Thymus (tissue), 11 donors: ENCODE data around the gene SNUPN. TPM values are rescaled to one million over a fixed set of nuclear protein-coding genes. Genes with fewer than 3 reads are reported as not detected.

Experiments
- DNase-seq, 9 donors: peaks; one replicate each; pipeline ENCODE4 v3.0.0-alpha.2; 2013; ENCODE audit warnings: low spot score in 9 of 9, low read depth in 6 of 9, missing footprints in 1 of 9
- H3K27ac ChIP-seq, 2 donors: one replicate each; pipeline ENCODE4 v1.5.1; 2013; ENCODE audit warnings: control low read depth in 1 of 2, low read depth in 1 of 2, low read length in 1 of 2, mild to moderate bottlenecking in 1 of 2, moderate library complexity in 1 of 2
- H3K27me3 ChIP-seq, 2 donors: one replicate each; pipeline ENCODE4 v1.5.1; 2013; ENCODE audit warnings: low read length in 1 of 2; ENCODE audit not compliant: control insufficient read depth in 2 of 2, insufficient read depth in 1 of 2
- H3K36me3 ChIP-seq, 2 donors: one replicate each; pipeline ENCODE4 v1.5.1; 2013; ENCODE audit warnings: low read length in 1 of 2, mild to moderate bottlenecking in 1 of 2, moderate library complexity in 1 of 2; ENCODE audit not compliant: control insufficient read depth in 2 of 2, insufficient read depth in 2 of 2
- H3K4me1 ChIP-seq, 2 donors: one replicate each; pipeline ENCODE4 v1.5.1; 2013; ENCODE audit warnings: low read length in 2 of 2; ENCODE audit not compliant: control insufficient read depth in 2 of 2, insufficient read depth in 2 of 2
- H3K4me3 ChIP-seq, 2 donors: one replicate each; pipeline ENCODE4 v1.5.1; 2013; ENCODE audit warnings: low read length in 2 of 2, control low read depth in 1 of 2, mild to moderate bottlenecking in 1 of 2
- H3K9me3 ChIP-seq, 2 donors: one replicate each; pipeline ENCODE4 v1.5.1; 2013; ENCODE audit warnings: low read length in 1 of 2, mild to moderate bottlenecking in 1 of 2; ENCODE audit not compliant: control insufficient read depth in 2 of 2, insufficient read depth in 1 of 2
- WGBS: extraction: QIAGEN DNeasy Blood & Tissue Kit; methylation state at CpG from one replicate; pipeline ENCODE4 v1.1.7; 2013; 5-methylcytosine and 5-hydroxymethylcytosine counted together
- polyA plus RNA-seq: library from polyadenylated mRNA; stranded (reverse); fragments of 200-250 nt; gene quantifications from one replicate; pipeline ENCODE4 v1.2.3, GENCODE V29; 2013
- total RNA-seq: library from RNA; stranded (reverse); fragments of 120-200 nt; gene quantifications from one replicate; pipeline ENCODE4 v1.2.4, GENCODE V29; 2013
- donor health status: healthy.

Gene SNUPN
- total and polyA plus RNA-seq, 2 donors: 22.2 to 26.7 TPM

- Histone ChIP-seq H3K27me3 (no peaks in the 10 kb centered on the region), H3K9me3 (no peaks in the 10 kb centered on the region), H3K27ac (no peak overlapping the region), H3K4me1 (peaks cover 0 to 19% of the 10 kb centered on the region in 2 donors), H3K36me3 (no peaks in the 10 kb centered on the region), H3K4me3 (no peak overlapping the region)
- no peak for DNase-seq
- WGBS: over 99% methylated on average over 5 of the region's 5 CpGs
These were observed 30.8 kb upstream of the SNUPN start for GRCh38 chr15:75656331-75656730.

- Histone ChIP-seq H3K9me3 (no peaks in the 10 kb centered on the region), H3K36me3 (no peaks in the 10 kb centered on the region), H3K4me3 (no peak overlapping the region), H3K4me1 (peaks cover 0 to 21% of the 10 kb centered on the region in 2 donors), H3K27ac (no peak overlapping the region), H3K27me3 (no peaks in the 10 kb centered on the region)
- 77% methylated on average over 4 of the region's 4 CpGs for WGBS
- no peak for DNase-seq
These were observed 30.4 kb upstream of the SNUPN start for GRCh38 chr15:75655931-75656330.

GRCh38 chr15:75654201-75654907 lies 28.8 kb upstream of the SNUPN start:
- Histone ChIP-seq H3K36me3 (no peaks in the 10 kb centered on the region), H3K27ac (no peak overlapping the region), H3K4me1 (peaks cover 0 to 18% of the 10 kb centered on the region in 2 donors), H3K27me3 (peaks cover 0 to 6% of the 10 kb centered on the region in 2 donors), H3K9me3 (peaks cover 0 to 2% of the 10 kb centered on the region in 2 donors), H3K4me3 (no peak overlapping the region)
- no peak for DNase-seq
- 88% methylated on average over 4 of the region's 4 CpGs for WGBS

GRCh38 chr15:75653347-75653913 lies 27.9 kb upstream of the SNUPN start:
- no peak overlapping the region for H3K27ac ChIP-seq
- no peak overlapping the region for H3K4me3 ChIP-seq
- peaks cover 4 to 16% of the 10 kb centered on the region in 2 donors for H3K27me3 ChIP-seq
- 96% methylated on average over 16 of the region's 16 CpGs for WGBS
- H3K36me3 ChIP-seq: no peaks in the 10 kb centered on the region
- DNase-seq: no peak
- peaks cover 0 to 7% of the 10 kb centered on the region in 2 donors for H3K9me3 ChIP-seq
- H3K4me1 ChIP-seq: peaks cover 0 to 18% of the 10 kb centered on the region in 2 donors

DNA sequence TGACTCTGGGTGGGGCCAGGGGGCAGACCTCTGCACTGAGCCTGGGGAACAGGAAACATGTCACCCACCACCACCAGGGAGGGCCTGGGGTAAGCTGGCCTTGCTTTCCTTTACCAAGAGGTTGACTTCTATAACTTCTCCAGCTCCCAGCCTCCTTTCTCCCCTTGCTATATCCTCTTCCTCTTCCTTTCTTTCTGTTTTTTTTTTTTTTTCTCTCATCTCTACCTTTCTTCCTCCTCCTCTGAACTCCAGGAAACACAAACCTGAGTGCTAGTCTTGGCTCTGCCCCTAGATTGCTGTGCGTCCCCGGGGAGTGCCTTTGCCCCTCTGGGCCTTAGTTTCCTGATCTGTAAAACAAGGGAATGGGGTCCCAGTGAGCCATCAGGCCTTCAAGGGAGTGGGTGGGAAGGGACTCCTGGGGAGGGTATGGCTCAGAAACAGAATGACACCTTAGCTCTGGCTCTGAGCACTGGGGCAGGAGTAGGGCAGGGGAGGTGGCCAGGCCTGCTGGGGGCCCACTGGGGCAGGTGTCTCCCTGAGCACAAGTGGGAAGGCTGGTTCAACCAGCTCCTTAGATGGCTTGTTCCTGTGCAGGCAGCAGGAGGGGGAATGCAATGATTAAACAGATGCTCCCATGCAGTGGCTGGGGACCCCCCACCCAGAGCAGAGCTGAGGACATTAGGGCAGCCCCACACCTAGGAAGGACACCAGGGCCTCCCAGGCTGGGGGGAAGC lies 26.5 kb upstream of the SNUPN start:
- 74% methylated on average over 2 of the region's 2 CpGs for WGBS
- Histone ChIP-seq H3K27me3 (peaks cover 14 to 30% of the 10 kb centered on the region in 2 donors), H3K36me3 (no peaks in the 10 kb centered on the region), H3K4me1 (peaks cover 0 to 22% of the 10 kb centered on the region in 2 donors), H3K4me3 (no peak overlapping the region), H3K27ac (no peak overlapping the region), H3K9me3 (peaks cover 0 to 7% of the 10 kb centered on the region in 2 donors)
- no peak for DNase-seq

GRCh38 chr15:75650908-75651809 lies 25.6 kb upstream of the SNUPN start:
- Histone ChIP-seq H3K9me3 (peaks cover 0 to 7% of the 10 kb centered on the region in 2 donors), H3K27me3 (peaks cover 17 to 38% of the 10 kb centered on the region in 2 donors), H3K4me3 (no peak overlapping the region), H3K4me1 (peaks cover 0 to 25% of the 10 kb centered on the region in 2 donors), H3K27ac (no peak overlapping the region), H3K36me3 (no peaks in the 10 kb centered on the region)
- 88% methylated on average over 9 of the region's 9 CpGs for WGBS
- no peak for DNase-seq

DNA sequence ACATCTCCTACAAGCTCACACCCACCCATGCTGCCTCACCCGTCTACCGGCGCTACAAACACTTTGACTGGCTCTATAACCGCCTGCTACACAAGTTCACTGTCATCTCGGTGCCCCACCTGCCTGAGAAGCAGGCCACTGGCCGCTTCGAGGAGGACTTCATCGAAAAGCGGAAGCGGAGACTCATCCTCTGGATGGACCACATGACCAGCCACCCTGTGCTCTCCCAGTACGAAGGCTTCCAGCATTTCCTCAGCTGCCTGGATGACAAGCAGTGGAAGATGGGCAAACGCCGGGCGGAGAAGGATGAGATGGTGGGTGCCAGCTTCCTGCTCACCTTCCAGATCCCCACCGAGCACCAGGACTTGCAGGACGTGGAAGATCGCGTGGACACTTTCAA lies 24.3 kb upstream of the SNUPN start:
- H3K27ac ChIP-seq: no peak overlapping the region
- 97% methylated on average over 18 of the region's 18 CpGs for WGBS
- peaks cover 0 to 7% of the 10 kb centered on the region in 2 donors for H3K9me3 ChIP-seq
- no peaks in the 10 kb centered on the region for H3K36me3 ChIP-seq
- H3K27me3 ChIP-seq: peaks cover 20 to 45% of the 10 kb centered on the region in 2 donors
- H3K4me1 ChIP-seq: peaks cover 0 to 25% of the 10 kb centered on the region in 2 donors
- H3K4me3 ChIP-seq: no peak overlapping the region
- DNase-seq: no peak

DNA sequence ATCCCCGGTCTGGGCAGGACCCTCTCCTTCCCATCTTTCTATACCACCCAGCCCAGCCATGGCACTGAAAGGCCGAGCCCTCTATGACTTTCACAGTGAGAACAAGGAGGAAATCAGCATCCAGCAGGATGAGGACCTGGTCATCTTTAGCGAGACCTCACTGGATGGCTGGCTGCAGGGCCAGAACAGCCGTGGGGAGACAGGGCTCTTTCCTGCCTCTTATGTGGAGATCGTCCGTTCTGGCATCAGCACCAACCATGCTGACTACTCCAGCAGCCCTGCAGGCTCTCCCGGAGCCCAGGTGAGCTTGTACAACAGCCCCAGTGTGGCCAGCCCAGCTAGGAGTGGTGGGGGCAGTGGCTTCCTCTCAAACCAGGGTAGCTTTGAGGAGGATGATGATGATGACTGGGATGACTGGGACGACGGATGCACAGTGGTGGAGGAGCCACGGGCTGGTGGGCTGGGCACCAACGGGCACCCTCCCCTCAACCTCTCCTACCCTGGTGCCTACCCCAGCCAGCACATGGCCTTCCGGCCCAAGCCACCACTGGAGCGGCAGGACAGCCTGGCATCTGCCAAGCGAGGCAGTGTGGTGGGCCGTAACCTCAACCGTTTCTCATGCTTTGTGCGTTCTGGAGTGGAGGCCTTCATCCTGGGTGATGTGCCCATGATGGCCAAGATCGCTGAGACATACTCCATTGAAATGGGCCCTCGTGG lies 23.7 kb upstream of the SNUPN start:
- peaks cover 0 to 25% of the 10 kb centered on the region in 2 donors for H3K4me1 ChIP-seq
- peaks cover 20 to 49% of the 10 kb centered on the region in 2 donors for H3K27me3 ChIP-seq
- no peak overlapping the region for H3K4me3 ChIP-seq
- WGBS: 97% methylated on average over 19 of the region's 19 CpGs
- H3K27ac ChIP-seq: peak overlapping the region in 1 of 2 donors; percentile 25
- peaks cover 0 to 7% of the 10 kb centered on the region in 2 donors for H3K9me3 ChIP-seq
- DNase-seq: no peak
- no peaks in the 10 kb centered on the region for H3K36me3 ChIP-seq
